Body of pancreas (tissue), 4 donors: ENCODE measurements around the gene IFT57.

ENCODE experiments used
- POLR2A ChIP-seq, 3 donors: fragments of 450-650 bp; IDR thresholded peaks; one replicate each; pipeline ENCODE4 v1.6.1; 2016; ENCODE audit warnings: antibody characterized with exemption in 3 of 3, mild to moderate bottlenecking in 2 of 3
- TF ChIP-seq, protein P1 (sequence below), 7 experiments: fragments of 450-650 bp in 4 of 7; fragments of 200-600 bp in 3 of 7; sonication (generic) in 3 of 7; IDR thresholded peaks; one replicate each; pipeline ENCODE4 v1.5.1; 2016 to 2019; ENCODE audit warnings: antibody characterized with exemption in 7 of 7

DNA sequence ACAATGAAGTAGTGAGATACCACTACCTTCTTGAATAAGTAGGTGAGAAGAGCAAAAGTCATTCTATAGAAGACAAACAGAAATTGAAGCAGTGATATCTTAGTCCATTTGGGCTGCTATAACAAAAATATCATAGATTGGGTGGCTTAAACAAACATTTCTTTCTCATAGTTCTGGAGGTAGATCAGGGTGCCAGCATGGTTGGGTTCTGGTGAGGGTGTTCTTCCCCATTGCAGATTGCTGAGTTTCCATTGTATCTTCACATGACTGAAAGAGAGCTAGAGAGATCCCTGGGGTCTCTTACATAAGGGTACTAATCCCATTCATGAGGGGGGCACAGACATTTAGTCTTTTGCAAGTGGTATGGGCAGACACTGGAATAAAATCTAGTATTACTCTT, 32.9 kb upstream of the IFT57 start:
- TF ChIP-seq, protein P1, sequence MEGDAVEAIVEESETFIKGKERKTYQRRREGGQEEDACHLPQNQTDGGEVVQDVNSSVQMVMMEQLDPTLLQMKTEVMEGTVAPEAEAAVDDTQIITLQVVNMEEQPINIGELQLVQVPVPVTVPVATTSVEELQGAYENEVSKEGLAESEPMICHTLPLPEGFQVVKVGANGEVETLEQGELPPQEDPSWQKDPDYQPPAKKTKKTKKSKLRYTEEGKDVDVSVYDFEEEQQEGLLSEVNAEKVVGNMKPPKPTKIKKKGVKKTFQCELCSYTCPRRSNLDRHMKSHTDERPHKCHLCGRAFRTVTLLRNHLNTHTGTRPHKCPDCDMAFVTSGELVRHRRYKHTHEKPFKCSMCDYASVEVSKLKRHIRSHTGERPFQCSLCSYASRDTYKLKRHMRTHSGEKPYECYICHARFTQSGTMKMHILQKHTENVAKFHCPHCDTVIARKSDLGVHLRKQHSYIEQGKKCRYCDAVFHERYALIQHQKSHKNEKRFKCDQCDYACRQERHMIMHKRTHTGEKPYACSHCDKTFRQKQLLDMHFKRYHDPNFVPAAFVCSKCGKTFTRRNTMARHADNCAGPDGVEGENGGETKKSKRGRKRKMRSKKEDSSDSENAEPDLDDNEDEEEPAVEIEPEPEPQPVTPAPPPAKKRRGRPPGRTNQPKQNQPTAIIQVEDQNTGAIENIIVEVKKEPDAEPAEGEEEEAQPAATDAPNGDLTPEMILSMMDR (IDR thresholded peaks at IDR 0.05): no peak
- no peak for TF ChIP-seq POLR2A (IDR thresholded peaks at IDR 0.05)
